Measurements from ENCODE around the gene CA5B. TPM values are rescaled to one million over a fixed set of nuclear protein-coding genes. Genes with fewer than 3 reads are reported as not detected.
"Not testable (repeated sequence)": the region's sequence is repeated elsewhere in the genome, so short reads cannot be mapped to it uniquely, and the experiment has no call there.

The CA5B gene, protein sequence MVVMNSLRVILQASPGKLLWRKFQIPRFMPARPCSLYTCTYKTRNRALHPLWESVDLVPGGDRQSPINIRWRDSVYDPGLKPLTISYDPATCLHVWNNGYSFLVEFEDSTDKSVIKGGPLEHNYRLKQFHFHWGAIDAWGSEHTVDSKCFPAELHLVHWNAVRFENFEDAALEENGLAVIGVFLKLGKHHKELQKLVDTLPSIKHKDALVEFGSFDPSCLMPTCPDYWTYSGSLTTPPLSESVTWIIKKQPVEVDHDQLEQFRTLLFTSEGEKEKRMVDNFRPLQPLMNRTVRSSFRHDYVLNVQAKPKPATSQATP
- 10 to 100 TPM; 14.5 to 45.9 TPM for total RNA-seq

DNA sequence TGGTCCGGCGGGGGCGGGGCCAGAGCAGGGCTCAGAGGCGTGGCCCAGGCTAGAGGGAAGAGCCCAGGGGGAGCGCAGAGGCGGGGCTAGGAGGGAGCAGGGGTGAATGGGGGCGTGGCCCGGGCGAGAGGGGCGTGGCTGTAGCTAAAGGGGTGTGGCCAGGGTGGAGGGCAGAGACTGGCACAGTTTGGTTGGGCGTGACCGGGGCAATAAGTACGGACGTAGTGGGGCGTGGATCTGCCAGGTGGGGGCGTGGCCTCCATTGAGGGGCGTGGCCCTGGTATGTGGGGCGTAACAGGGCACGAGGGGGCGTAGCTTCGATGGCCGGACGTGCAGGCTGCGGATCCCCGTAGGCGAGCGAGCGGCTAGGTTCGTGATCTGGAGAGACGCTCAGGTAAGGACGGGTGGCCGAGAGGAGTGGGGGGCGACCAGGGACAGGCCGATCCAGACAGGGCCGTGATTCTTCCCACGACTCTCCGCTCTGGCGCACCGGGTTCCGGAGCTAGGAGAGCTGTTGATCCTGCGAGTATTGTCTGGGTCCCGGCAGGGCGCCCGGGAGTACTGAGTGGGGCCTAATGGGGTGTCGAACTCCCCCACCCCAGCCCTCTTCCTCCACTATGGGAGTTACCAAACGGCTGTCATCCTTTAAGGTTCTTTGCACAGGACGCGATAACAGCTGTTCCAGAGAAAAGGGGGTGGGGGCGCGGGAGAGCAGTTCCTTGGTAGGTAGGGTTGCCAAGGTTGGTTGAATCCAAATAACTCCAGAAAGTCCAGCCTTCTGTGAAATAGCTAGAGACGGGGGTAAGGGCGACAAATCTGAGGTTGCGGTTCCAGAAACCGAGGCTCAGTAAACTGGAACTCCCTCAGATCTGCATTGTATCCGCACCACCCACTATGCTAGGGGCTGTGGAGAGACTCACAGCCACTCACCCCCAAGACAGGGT, at the start of gene CA5B:
Gene CA5B, plus strand, starts transcription at position 312 of the 944 bp plus-strand sequence. CDS start 11,754 bp downstream, outside the sequence.
- Mint-ChIP-seq H3K9me3 (no peaks in the 10 kb centered on the region), H3K27ac (peak within 1 kb of the TSS; percentile 58), H3K36me3 (ENCODE audit: low read depth) (peaks cover 18% of the 10 kb centered on the region), H3K4me3 (peak within 1 kb of the TSS; percentile 73), H3K4me1 (peaks cover 17% of the 10 kb centered on the region), H3K27me3 (no peaks in the 10 kb centered on the region)
- ATAC-seq (replicated peaks): peak; percentile 95

DNA sequence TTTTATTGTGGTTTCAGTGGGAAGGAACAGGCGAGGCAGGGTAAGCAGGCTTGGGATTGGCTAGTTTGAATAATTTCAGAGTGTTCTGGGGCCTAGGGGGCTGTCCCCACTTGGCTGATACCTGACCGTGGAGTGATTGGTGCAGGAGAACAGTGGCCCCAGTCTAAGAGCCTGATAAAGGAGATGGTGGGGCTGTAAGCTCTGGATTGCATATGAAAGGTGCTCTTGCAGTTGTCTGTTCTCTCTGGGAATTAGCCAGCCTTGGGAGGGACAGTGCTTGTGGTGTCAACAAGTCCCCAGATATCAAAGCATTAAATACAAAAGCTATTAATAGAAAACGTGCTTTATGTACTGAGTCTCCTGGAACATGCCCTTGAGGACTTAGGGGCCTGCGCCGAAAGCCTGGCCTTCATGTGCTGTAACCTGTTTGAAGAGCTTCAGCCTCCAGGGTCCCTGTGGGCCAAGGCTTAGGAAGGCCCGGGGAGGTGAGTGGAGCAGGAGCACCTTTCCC, 43.1 kb upstream of the CA5B start:
- H3K36me3 Mint-ChIP-seq (ENCODE audit: low read depth): peaks cover 69% of the 10 kb centered on the region
- H3K9me3 Mint-ChIP-seq: no peaks in the 10 kb centered on the region
- H3K4me1 Mint-ChIP-seq: no peaks in the 10 kb centered on the region
- H3K4me3 Mint-ChIP-seq: no peak overlapping the region
- H3K27ac Mint-ChIP-seq: peak overlapping the region; percentile 69
- ATAC-seq (replicated peaks): no peak
- H3K27me3 Mint-ChIP-seq: no peaks in the 10 kb centered on the region

DNA sequence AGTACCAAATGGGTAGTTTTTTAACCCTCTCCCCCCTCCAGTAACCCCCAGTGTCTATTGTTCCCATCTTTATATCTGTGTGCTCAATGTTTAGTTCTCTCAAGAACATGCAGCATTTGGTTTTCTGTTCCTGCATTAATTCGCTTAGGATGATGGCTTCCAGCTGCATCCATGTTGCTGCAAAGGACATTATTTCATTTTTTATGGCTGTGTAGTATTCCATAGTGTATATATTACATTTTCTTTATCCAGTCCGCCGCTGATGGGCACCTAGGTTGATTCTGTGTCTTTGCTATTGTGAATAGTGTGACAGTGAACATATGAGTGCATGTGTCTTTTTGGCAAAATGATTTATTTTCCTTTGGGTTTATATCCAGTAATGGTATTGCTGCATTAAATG, 41.6 kb upstream of the CA5B start:
- ATAC-seq (replicated peaks): no peak

DNA sequence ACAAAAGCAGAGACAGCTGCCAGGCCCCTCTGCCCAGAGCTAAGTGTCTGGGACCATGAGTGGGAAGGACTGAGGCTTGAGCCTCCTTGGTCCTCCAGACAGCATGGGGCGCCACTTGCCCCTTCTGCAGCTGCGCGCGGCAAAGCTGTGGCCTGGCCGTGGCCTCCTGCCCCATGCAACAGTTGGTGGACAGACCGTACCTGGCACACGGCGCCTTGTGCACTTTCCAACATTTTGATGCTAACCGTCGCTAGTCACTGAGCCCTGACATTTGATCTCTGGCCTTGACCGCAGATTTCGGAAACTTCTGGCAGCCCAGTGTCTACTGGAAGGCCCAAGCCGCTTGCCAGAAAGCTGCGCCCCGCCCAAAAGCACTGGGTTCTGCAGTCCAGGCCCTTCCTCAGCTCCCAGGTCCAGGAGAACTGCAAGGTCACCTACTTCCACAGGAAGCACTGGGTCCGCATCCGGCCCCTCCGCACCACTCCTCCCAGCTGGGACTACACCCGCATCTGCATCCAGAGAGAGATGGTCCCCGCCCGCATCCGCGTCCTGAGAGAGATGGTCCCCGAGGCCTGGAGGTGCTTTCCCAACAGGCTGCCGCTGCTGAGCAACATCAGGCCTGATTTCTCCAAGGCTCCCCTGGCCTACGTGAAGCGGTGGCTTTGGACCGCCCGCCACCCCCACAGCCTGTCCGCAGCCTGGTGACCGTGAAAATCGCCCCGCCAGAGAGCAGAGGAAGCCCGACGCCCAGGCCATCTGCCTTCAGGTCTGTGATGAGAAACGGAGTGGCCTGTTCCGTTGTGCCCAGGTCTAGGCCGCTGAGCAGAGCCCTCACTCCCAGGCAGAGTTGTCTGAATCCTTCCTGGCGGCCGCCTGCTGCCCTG, 35.3 kb upstream of the CA5B start:
- Mint-ChIP-seq H3K9me3 (no peaks in the 10 kb centered on the region), H3K27ac (no peak overlapping the region), H3K27me3 (no peaks in the 10 kb centered on the region), H3K4me3 (no peak overlapping the region), H3K36me3 (ENCODE audit: low read depth) (peaks cover 13% of the 10 kb centered on the region), H3K4me1 (no peaks in the 10 kb centered on the region)
- no peak for ATAC-seq (replicated peaks)

More for the DNA sequence above, 41.6 kb upstream of the CA5B start:
- H3K27me3 Mint-ChIP-seq: no peaks in the 10 kb centered on the region
- H3K4me3 Mint-ChIP-seq: no peak overlapping the region
- H3K4me1 Mint-ChIP-seq: no peaks in the 10 kb centered on the region
- no peaks in the 10 kb centered on the region for H3K9me3 Mint-ChIP-seq
- H3K36me3 Mint-ChIP-seq (ENCODE audit: low read depth): peaks cover 60% of the 10 kb centered on the region
- H3K27ac Mint-ChIP-seq: no peak overlapping the region

DNA sequence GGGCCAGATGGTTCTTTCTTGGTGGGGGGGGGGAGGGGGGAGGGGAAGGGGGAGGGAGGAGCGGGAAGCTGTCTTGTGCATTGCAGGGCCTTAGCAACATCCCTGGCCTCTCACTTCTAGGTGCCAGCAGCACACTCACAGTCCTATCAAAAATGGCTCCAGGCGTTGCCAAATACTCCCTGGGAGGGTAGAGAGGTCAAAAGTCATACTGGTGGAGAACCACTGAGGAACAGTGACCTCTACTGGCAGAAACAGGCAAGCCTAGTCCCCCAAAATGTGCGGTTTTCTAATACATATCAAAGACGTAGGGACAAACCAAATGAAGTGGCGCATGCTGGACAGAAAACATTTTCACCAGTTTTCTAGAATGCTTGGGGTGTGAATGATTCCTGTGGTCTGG, 34.3 kb upstream of the CA5B start:
- H3K27me3 Mint-ChIP-seq; H3K4me1 Mint-ChIP-seq; H3K9me3 Mint-ChIP-seq; H3K27ac Mint-ChIP-seq; ATAC-seq (replicated peaks); H3K4me3 Mint-ChIP-seq: not testable (repeated sequence)
- peaks cover 11% of the 10 kb centered on the region for H3K36me3 Mint-ChIP-seq (ENCODE audit: low read depth)

DNA sequence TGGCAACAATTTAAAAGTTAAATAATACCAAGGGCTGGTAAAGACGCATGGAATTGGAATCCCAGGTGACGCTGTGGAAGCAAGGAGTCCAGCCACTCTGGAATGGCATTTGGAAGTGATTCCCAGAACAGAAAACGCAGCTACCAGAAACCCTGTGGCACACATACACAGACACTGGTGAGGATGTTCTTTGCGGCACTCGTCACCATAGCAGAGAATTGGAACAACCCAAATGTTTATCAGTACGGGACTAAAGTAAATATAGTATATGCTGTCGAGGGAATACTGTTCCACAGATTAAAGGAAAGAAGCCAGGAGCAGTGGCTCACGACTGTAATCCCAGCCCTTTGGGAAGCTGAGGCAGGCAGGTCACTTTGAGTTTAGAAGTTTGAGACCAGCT, 33.8 kb upstream of the CA5B start:
- not testable (repeated sequence) for H3K4me3 Mint-ChIP-seq; H3K4me1 Mint-ChIP-seq; H3K36me3 Mint-ChIP-seq (ENCODE audit: low read depth); H3K27ac Mint-ChIP-seq; H3K27me3 Mint-ChIP-seq; ATAC-seq (replicated peaks); H3K9me3 Mint-ChIP-seq

DNA sequence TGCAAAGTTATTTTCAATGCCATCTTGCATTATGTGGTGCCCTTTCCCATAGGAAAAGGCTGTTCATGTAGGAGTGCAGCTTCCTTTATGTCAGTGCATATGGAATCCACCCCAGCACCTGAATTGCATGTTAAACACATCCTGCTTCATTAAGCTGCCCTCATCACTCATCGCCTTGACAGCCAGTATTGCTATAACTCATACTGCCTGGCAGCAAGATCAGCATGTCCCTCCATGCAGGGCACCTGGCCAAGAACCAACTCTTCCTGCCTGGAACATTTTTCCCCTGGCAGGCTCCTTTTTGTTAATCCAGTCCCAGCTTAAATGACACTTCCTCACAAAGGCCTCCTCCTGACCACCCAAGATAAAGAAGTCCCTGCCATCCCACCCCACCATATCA, 23.5 kb upstream of the CA5B start:
- no peak for ATAC-seq (replicated peaks)
- Mint-ChIP-seq H3K4me3 (no peak overlapping the region), H3K9me3 (no peaks in the 10 kb centered on the region), H3K4me1 (peaks cover 4% of the 10 kb centered on the region), H3K27ac (no peak overlapping the region), H3K27me3 (no peaks in the 10 kb centered on the region), H3K36me3 (ENCODE audit: low read depth) (no peaks in the 10 kb centered on the region)

DNA sequence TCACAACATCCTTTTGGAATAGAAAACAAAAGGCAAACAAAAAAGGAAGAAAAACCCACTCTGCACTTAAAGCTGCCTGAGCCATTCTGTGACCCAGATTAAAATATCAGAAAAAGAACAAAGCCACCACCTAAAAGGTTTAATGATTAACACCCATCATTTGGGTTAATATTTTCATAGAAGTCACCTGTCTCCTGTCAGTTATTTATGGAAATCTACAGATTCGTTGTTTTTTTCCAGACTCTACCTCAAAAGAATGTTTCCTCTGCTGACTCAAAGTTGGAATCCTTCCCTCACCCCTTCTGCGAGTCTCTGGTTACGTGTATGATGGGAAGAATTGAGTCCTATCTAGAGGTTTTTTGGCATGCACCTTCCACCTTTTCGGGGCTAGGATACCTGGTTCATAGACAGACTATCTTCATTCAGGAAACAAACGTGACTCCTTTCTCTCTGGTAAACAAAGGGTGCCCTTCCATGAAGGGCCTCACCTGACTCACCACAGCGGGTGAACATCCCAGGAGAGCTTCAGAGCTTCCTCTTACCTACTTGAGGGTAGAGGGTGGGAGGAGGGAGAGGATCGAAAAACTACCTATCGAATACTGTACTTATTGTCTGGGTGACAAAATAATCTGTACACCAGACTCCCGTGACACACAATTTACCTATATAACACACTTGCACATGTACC, 19.6 kb upstream of the CA5B start:
- no peaks in the 10 kb centered on the region for H3K27me3 Mint-ChIP-seq
- no peak for ATAC-seq (replicated peaks)
- H3K27ac Mint-ChIP-seq: no peak overlapping the region
- no peaks in the 10 kb centered on the region for H3K9me3 Mint-ChIP-seq
- H3K4me1 Mint-ChIP-seq: peaks cover 4% of the 10 kb centered on the region
- no peaks in the 10 kb centered on the region for H3K36me3 Mint-ChIP-seq (ENCODE audit: low read depth)
- H3K4me3 Mint-ChIP-seq: no peak overlapping the region

DNA sequence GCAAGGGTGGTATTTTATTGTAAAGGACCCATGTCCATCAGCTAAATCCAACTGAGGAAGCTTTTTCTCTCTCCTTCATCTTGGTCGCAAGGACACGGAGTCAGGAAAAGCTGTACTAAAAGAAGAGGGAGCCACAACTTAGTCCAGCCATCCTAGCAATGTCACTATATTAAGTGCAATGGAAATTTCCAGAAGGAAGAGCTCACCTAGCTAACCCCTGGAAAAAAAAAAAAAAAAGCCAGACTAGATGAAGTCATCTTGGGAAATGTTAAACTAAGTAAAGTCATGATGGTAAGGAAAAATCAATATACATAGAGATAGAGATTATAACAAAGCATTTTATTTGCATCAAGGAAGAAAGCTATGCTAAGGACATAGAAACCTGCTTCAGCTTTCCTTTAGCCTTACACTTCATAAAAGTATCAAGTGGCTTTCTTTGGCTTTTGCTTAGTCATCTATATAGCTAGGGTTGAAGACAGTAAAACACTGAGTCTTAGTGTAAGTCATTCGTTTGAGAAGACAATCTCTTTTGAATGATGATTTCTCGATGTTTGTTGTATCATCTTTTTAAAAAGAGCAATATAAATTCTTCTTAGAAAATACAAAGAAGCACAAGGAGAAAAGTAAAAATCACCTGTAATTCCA, 18.6 kb upstream of the CA5B start:
- Mint-ChIP-seq H3K27me3 (no peaks in the 10 kb centered on the region), H3K4me3 (no peak overlapping the region), H3K9me3 (no peaks in the 10 kb centered on the region), H3K27ac (no peak overlapping the region), H3K36me3 (ENCODE audit: low read depth) (no peaks in the 10 kb centered on the region), H3K4me1 (peaks cover 4% of the 10 kb centered on the region)
- no peak for ATAC-seq (replicated peaks)

DNA sequence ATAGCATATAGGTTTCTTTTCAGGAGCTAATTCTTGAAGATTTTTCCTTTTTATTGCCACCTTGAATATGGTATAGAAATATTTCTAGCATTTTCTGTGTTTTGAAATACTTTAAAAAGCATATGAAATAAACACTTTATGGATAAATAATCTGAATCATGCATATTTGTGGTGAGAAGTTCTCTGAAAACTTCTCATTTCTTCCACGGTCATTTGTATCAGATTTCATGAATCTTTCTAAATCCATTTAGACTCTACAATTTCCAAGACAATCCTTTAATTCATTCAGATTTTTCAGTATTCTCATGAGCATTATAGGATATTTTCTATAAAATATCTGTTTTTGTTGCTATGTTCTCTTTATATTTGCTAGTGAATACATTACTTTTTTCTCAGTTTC, 16.2 kb upstream of the CA5B start:
- H3K4me3 Mint-ChIP-seq: no peak overlapping the region
- no peaks in the 10 kb centered on the region for H3K36me3 Mint-ChIP-seq (ENCODE audit: low read depth)
- H3K4me1 Mint-ChIP-seq: peaks cover 4% of the 10 kb centered on the region
- ATAC-seq (replicated peaks): no peak
- no peaks in the 10 kb centered on the region for H3K9me3 Mint-ChIP-seq
- no peaks in the 10 kb centered on the region for H3K27me3 Mint-ChIP-seq
- H3K27ac Mint-ChIP-seq: no peak overlapping the region

DNA sequence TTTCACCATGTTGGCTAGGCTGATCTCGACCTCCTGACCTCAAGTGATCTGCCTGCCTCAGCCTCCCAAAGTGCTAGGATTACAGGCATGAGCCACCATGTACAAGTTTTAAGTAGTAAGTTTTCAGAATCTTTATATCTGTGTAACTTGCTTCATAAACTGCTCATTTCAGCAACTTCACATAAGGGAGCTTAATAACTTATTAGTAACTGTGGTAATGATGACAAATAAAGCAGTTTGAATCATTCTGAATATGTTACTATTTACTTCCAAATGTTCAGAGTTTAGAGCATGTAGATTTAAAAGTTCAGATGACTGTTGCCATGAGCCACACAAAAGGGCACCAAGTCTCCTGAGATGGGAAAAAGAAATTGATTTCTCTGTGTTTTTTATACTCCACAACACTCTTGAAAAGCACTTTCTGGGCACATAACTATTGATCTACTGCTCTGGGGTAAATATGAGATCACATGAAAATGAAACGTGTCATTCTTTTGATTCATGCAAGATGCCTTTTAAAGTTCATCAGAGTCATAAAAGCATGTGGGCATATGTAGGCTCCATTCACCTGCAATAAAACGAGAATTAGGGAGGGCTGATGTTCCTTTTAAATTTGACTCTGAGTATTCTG, 14.1 kb upstream of the CA5B start:
- Mint-ChIP-seq H3K27ac (no peak overlapping the region), H3K4me3 (no peak overlapping the region), H3K36me3 (ENCODE audit: low read depth) (no peaks in the 10 kb centered on the region), H3K27me3 (no peaks in the 10 kb centered on the region), H3K4me1 (peaks cover 4% of the 10 kb centered on the region), H3K9me3 (no peaks in the 10 kb centered on the region)
- ATAC-seq (replicated peaks): peak; percentile 74

DNA sequence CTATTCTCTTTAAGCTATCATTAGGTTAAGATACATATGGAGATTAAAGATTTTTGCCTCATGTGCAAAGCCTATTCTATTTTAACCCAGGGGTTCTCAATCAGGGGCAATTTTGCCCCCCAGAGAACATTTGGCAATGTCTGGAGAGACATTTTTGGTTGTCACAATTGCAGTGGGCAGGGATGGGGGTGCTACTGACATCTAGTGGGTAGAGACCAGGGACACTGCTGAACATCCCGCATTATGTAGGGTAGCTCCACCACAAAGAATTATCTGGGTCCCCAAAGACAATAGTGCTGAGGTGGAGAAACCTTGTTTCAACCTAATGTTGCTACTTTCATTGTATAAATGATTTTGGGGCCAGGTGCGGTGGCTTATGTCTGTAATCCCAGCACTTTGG, 13.2 kb upstream of the CA5B start:
- Mint-ChIP-seq H3K36me3 (ENCODE audit: low read depth) (no peaks in the 10 kb centered on the region), H3K9me3 (no peaks in the 10 kb centered on the region), H3K4me1 (peaks cover 4% of the 10 kb centered on the region), H3K4me3 (no peak overlapping the region), H3K27ac (no peak overlapping the region), H3K27me3 (no peaks in the 10 kb centered on the region)
- ATAC-seq (replicated peaks): no peak

DNA sequence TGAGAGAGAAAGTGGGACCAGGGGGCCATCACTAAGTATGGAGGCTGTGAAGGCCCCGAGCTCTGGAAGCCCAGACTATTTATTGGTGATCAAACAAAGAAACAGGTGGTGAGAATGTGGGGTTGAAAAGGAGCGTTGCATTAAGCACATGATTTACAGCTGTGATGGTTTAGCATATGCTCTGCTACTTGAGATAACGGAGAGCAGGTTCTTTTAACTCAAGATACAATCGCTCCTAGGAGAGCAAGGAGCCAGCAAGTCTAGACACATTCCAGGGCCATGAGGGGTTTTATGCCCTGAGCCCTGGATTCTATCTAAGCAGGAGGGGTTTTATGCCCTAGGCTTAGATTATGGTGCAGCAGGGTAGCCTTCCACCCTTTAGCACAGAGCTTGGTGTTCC, 6.7 kb upstream of the CA5B start:
- not testable (repeated sequence) for H3K27me3 Mint-ChIP-seq; H3K4me3 Mint-ChIP-seq; H3K9me3 Mint-ChIP-seq; ATAC-seq (replicated peaks); H3K27ac Mint-ChIP-seq; H3K36me3 Mint-ChIP-seq (ENCODE audit: low read depth); H3K4me1 Mint-ChIP-seq
